Measurements from ENCODE around the gene TP53TG5.

The TP53TG5 gene

GRCh38 chr20:45405571-45406259 lies 27.6 kb upstream of the TP53TG5 start:
- DNase-seq (ENCODE audit: low read depth) = no peak

DNA sequence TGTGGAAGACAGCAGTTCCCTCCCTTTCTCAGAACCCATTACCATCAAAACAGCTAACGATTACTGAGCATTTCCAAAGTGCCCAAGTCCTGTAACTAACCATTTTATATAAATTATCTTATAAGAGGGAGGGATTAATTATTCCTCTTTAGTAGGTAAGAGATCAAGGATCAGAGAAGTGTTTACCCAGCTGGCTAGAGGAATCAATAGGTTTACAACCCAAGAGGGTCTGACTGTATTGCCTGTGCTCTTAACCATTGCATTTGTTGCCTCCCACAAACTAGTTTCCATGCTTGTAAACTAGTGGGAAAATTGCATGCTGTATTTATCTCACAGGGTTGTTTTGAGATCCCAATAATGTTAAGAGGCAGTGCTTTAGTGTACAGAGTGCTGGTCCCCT lies 26.3 kb upstream of the TP53TG5 start:
- DNase-seq (ENCODE audit: low read depth) = no peak

- DNase-seq (ENCODE audit: low read depth) = no peak
Observed at GRCh38 chr20:45402946-45403345, 24.8 kb upstream of the TP53TG5 start.

DNA sequence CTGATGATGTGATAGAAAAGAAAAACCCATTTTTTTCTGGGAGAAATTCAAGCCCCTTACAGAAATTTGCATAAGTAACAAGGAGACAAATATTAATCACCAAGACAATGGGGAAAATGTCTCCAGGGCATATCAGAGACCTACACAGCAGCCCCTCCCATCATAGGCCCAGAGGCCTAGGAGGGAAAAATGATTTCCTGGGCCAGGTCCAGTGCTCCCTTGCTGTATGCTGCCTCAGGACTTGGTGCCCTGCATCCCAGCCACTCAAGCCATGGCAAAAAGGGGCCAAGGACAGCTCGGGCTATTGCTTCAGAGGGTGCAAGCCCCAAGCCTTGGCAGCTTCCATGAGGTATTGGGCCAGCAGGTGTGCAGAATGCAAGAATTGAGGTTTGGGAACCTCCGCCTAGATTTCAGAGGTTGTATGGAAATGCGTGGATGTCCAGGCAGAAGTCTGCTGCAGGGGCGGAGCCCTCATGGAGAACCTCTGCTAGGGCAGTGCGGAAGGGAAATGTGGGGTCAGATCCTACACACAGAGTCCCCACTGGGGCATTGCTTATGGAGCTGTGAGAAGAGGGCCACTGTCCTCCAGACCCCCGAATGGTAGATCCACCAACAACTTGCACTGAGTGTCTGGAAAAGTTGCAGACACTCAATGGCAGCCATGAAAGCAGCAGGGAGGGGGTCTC lies 22.4 kb upstream of the TP53TG5 start:
- no peak for DNase-seq (ENCODE audit: low read depth)

- no peak for DNase-seq (ENCODE audit: low read depth)
Observed at GRCh38 chr20:45399018-45399417, 20.9 kb upstream of the TP53TG5 start.

GRCh38 chr20:45395114-45395415 lies 16.9 kb upstream of the TP53TG5 start:
- no peak for DNase-seq (ENCODE audit: low read depth)

DNA sequence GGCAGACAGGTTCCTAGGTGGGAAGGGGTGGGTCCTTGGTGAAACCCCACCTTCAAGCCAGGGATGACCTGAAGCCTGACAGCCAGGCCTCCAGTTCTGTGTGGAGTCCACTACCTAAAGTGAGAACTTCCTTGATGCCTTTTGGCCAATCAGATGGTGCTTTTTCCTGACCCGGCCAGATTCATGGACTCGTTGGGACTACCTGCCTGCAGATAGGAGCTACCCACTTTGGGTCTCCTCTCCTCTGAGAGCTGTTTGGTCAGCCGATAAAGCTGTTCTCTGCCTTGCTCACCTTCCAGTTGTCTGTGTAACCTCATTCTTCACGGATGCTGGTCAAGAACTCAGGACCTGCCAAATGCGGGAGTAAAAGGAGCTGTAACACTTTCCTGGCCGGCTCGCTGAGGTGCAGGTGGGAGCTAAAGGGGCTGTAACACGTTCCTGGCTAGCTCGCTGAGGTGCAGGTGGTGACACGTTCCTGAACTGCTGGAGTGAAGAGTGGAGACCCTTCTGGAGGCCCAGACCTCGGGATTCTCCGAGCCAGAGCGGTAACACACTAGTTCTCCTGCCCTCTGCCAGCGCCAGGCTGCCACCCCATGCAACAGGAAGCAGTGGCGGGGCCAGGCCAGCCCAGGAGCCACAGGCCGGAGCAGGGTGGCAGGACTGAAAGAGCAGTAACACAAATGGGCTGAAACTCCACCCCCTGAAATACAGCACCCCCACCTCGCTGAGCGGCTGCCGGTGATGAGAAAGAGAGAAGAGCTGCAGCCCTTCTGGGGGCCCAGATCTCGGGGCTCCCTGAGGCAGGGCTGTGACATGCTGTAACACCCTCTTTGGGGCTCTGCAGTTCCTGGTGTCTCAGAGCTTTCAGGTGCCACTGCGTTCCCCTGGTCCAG lies 16.3 kb upstream of the TP53TG5 start:
- DNase-seq (ENCODE audit: low read depth) = no peak

GRCh38 chr20:45392733-45393132 lies 14.6 kb upstream of the TP53TG5 start:
- DNase-seq (ENCODE audit: low read depth) = no peak

DNA sequence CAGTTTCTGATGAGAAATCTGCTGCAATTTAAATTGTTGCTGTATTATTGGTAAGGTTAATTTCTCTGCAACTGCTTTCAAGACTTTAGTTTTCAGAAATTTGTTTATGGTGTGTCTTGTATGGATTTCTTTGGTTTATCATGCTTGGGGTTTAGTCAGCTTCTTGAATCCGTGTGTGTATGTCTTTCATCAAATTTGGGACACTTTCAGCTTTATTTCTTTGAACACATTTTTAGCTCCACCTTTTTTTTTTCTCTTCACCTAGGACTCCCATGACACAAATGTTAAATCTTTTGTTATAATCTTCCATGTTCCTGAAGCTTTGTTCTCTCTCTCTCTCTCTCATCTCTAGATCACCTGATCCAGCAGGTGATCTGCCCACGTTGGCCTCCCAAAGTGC lies 13.4 kb upstream of the TP53TG5 start:
- no peak for DNase-seq (ENCODE audit: low read depth)

DNA sequence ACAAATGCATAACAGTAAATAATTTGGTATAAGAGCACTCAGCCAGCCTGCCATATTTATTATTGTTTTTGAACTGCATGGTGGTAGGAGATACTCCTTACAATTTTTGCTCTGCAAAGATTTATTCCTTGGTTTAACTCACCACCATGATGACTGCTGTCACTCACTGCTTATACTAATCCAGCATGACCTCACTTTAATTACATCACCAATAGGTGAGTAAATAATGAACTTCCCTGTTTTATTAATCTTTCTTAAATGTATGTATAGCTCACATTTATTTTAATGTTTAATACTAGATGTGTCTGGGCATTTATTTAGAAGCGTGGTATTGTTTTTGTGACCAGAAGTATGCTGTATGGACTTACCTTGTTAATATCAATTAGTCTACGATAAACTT lies 12.8 kb upstream of the TP53TG5 start:
- DNase-seq (ENCODE audit: low read depth) = no peak

DNA sequence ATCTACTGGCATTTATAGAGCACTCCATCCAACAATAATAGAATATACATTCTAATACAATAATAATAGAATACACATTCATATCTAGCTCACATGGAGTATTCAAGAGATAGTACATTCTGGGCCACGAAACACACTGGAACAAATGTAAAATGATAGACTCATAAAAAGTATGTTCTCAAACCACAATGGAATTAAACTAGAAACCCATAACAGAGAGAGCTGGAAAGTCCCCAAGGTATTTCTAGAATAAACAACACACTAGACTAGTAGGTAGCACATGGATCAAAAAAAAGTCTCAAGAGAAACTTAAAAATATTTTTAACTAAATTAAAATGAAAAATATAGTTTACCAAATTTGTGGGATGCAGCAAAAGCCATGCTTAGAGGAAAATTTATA lies 9.1 kb upstream of the TP53TG5 start:
- DNase-seq (ENCODE audit: low read depth) = no peak

DNA sequence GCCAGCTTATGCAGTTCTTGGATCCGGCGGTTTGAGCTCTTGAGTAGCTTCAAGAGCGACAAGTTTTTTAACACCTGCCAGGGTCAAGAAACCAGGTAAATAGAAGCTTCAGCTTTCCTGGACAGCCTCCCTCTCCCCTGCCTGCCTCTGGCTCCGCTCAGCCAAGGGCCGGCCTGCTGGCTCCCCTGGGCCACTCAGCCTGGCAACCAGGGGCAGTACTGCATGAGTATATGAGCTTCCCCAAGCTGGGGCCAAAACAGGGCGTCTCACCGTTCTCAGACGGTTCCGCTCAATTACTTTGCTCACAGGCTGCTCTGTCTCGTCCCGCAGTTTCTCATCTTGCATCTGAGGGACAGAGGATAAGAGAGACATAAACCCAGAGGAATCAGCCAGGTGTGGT lies 856 bp downstream of the TP53TG5 start:
- no peak for DNase-seq (ENCODE audit: low read depth)

GRCh38 chr20:45374966-45375365 lies 3.2 kb downstream of the TP53TG5 start:
- DNase-seq (ENCODE audit: low read depth) = no peak

DNA sequence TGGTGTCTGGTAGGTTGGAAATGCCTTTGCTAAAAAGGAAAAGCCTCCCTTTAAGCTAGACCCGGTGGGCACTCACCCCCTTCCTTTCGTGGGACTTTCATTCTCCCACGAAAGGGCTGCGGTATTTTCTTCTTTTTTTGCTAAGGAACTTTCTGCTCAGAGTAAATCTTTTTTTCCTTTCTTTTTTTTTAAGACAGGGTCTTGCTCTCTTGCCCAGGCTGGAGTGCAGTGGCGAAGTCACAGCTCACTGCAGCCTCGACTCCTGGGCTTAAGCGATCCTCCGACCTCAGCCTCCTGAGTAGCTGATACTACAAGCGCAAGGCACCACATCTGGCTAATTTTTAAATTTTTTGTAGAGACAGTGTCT lies 4.0 kb downstream of the TP53TG5 start:
- DNase-seq (ENCODE audit: low read depth) = no peak

GRCh38 chr20:45373353-45374100 lies 4.6 kb downstream of the TP53TG5 start:
- peak; percentile 81 for DNase-seq (ENCODE audit: low read depth)

- no peak for DNase-seq (ENCODE audit: low read depth)
Observed at GRCh38 chr20:45372646-45373352, 5.3 kb downstream of the TP53TG5 start.

- no peak for DNase-seq (ENCODE audit: low read depth)
Observed at GRCh38 chr20:45372241-45372640, 5.9 kb downstream of the TP53TG5 start.

DNA sequence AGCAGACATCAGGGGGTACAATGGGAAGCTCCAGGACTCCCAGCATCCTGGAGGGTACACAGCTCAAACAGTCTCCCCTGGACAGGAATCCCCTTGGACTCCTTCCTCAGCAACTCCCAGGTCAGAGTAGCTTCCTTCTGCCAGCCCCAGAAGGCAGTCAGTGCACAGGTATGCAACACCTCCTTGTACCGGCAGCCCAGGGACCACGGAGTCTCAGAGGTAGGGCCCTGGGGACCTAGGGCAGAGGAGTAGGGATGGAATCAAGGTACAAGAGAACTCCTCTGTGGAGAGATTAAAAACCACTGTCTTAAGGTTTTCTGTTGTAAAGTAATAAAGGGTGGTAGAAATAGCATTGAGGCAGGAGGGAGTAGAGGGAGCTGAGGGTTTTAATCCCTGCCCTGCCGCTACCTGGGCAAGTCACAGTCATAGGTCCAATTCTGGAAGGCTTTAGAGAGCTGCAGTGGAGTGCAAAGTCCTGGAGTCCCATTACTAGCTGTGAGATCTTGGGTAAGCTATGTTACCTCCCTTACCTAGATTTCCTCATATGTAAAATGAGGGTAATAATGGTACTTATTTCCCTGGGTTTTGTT lies 7.5 kb downstream of the TP53TG5 start:
- DNase-seq (ENCODE audit: low read depth) = no peak

DNA sequence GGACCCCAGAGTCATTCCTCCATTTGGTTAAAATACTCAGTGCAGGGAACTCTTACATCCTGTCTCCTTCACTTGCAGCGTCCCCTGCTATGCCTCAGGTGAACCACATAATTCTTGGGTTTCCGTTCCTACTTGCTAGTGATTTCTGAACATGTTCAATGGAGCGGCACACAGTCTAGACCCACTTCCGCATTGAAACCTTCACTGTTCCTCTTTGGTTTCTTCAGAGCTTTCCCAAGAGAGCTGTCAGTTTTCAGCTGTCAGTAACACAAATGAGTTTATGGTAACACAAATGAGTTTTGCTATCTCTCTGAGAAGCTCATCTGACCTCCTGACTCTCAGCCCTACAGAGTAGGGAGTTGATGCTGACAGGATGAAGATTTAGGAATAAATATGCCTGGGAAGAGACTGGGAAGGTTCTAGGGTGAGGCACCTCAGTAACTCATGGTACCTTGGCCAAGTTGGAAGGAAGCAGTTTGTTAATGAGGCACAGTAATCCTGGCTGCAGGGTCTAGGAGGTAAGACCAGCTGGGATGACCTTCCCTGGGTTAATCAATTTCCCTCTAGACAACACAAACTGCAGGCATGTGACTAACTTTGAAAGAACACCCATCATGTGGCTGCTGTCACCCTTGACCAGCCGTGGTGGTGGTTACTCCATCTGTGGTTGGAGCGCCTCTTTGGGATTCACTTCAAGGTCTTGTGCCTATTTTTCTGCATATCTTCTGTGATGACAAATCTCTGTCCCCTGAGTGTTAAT lies 9.7 kb downstream of the TP53TG5 start:
- no peak for DNase-seq (ENCODE audit: low read depth)

GRCh38 chr20:45367126-45367525 lies 11.0 kb downstream of the TP53TG5 start:
- DNase-seq (ENCODE audit: low read depth) = no peak

GRCh38 chr20:45366631-45367030 lies 11.5 kb downstream of the TP53TG5 start:
- no peak for DNase-seq (ENCODE audit: low read depth)

Measured in stimulated activated CD8-positive, alpha-beta memory T cell treated with anti-CD3 and anti-CD28 coated beads, Interleukin-15, amount 100 ng/mL, for 24 hours (primary cell).